WTC11 (cell line): Measurements from ENCODE around the gene FAN1.

Experiments
- AFF4 ChIP-seq: sonication (generic); formaldehyde crosslinking; IDR thresholded peaks from 2 replicates; pipeline ENCODE4 v1.8.1; 2023; ENCODE audit warnings: mild to moderate bottlenecking, missing genetic modification reagents, borderline replicate concordance
- CREB1 ChIP-seq: sonication (generic); formaldehyde crosslinking; IDR thresholded peaks from 2 replicates; pipeline ENCODE4 v1.8.0; 2023; ENCODE audit warnings: mild to moderate bottlenecking, missing genetic modification reagents
- CTCF ChIP-seq: fragments of 200-600 bp; IDR thresholded peaks from 2 replicates; pipeline ENCODE4 v1.8.0; 2022; ENCODE audit warnings: antibody characterized with exemption
- E2F4 ChIP-seq: sonication (generic); formaldehyde crosslinking; IDR thresholded peaks from 2 replicates; pipeline ENCODE4 v1.8.1; 2022; ENCODE audit warnings: low read depth, mild to moderate bottlenecking, moderate library complexity, missing genetic modification reagents, borderline replicate concordance
- JUN ChIP-seq: sonication (generic); formaldehyde crosslinking; IDR thresholded peaks from 2 replicates; pipeline ENCODE4 v1.8.0; 2023; ENCODE audit warnings: mild to moderate bottlenecking, missing genetic modification reagents
- MAX ChIP-seq: sonication (generic); formaldehyde crosslinking; IDR thresholded peaks from 2 replicates; pipeline ENCODE4 v1.8.0; 2022; ENCODE audit warnings: mild to moderate bottlenecking, missing genetic modification reagents
- NFYB ChIP-seq: sonication (generic); formaldehyde crosslinking; conservative IDR thresholded peaks from 2 replicates; pipeline ENCODE4 v1.8.0; 2022; ENCODE audit warnings: low read depth, missing genetic modification reagents
- NR3C1 ChIP-seq: sonication (generic); formaldehyde crosslinking; conservative IDR thresholded peaks from 2 replicates; pipeline ENCODE4 v1.8.1; 2023; ENCODE audit warnings: low read depth, mild to moderate bottlenecking, missing genetic modification reagents
- TCF7 ChIP-seq: sonication (generic); formaldehyde crosslinking; IDR thresholded peaks from 2 replicates; pipeline ENCODE4 v1.8.0; 2022; ENCODE audit warnings: mild to moderate bottlenecking, low read depth, missing genetic modification reagents, moderate library complexity
- USF1 ChIP-seq: sonication (generic); formaldehyde crosslinking; IDR thresholded peaks from 2 replicates; pipeline ENCODE4 v1.8.0; 2022; ENCODE audit warnings: mild to moderate bottlenecking, missing genetic modification reagents
- ZMAT4 ChIP-seq: fragments of 250-450 bp; sonication (Bioruptor Pico); IDR thresholded peaks from 2 replicates; pipeline ENCODE4 v1.9.0; 2021; ENCODE audit warnings: mild to moderate bottlenecking
- ZNF232 ChIP-seq: sonication (generic); formaldehyde crosslinking; IDR thresholded peaks from 2 replicates; pipeline ENCODE4 v1.8.0; 2022; ENCODE audit warnings: mild to moderate bottlenecking, missing genetic modification reagents
- TF ChIP-seq, protein P1 (sequence below): fragments of 250-450 bp; sonication (Bioruptor Pico); IDR thresholded peaks from 2 replicates; pipeline ENCODE4 v1.9.0; 2021; ENCODE audit warnings: mild to moderate bottlenecking, borderline replicate concordance

DNA sequence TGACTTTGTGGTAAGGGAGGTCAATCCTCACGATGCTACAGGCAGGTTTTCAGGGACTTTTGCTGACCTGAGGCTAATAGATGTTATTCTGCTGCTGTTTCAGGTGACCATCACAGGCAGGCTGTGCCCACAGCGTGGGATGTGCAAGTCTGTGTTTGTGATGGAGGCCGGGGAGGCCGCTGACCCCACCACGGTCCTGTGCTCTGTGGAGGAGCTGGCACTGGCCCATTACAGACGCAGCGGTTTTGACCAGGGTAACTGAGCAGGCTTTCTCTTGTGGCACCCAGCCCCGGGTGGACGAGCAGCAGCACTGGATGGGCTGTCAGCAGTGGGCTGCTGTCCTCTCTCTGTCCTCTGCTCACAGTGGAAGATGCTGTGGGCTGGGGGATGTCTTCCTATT, 22.0 kb downstream of the FAN1 start:
- TF ChIP-seq USF1 (CRISPR knock-in tag): no peak
- TF ChIP-seq NFYB (CRISPR knock-in tag): no peak
- no peak for TF ChIP-seq CTCF
- TF ChIP-seq AFF4 (CRISPR knock-in tag): no peak
- TF ChIP-seq, protein P1, sequence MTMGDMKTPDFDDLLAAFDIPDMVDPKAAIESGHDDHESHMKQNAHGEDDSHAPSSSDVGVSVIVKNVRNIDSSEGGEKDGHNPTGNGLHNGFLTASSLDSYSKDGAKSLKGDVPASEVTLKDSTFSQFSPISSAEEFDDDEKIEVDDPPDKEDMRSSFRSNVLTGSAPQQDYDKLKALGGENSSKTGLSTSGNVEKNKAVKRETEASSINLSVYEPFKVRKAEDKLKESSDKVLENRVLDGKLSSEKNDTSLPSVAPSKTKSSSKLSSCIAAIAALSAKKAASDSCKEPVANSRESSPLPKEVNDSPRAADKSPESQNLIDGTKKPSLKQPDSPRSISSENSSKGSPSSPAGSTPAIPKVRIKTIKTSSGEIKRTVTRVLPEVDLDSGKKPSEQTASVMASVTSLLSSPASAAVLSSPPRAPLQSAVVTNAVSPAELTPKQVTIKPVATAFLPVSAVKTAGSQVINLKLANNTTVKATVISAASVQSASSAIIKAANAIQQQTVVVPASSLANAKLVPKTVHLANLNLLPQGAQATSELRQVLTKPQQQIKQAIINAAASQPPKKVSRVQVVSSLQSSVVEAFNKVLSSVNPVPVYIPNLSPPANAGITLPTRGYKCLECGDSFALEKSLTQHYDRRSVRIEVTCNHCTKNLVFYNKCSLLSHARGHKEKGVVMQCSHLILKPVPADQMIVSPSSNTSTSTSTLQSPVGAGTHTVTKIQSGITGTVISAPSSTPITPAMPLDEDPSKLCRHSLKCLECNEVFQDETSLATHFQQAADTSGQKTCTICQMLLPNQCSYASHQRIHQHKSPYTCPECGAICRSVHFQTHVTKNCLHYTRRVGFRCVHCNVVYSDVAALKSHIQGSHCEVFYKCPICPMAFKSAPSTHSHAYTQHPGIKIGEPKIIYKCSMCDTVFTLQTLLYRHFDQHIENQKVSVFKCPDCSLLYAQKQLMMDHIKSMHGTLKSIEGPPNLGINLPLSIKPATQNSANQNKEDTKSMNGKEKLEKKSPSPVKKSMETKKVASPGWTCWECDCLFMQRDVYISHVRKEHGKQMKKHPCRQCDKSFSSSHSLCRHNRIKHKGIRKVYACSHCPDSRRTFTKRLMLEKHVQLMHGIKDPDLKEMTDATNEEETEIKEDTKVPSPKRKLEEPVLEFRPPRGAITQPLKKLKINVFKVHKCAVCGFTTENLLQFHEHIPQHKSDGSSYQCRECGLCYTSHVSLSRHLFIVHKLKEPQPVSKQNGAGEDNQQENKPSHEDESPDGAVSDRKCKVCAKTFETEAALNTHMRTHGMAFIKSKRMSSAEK (CRISPR knock-in tag): no peak
- TF ChIP-seq JUN (CRISPR knock-in tag): no peak
- no peak for TF ChIP-seq ZMAT4 (CRISPR knock-in tag)
- TF ChIP-seq NR3C1 (CRISPR knock-in tag): no peak
- no peak for TF ChIP-seq CREB1
- no peak for TF ChIP-seq MAX (CRISPR knock-in tag)
- TF ChIP-seq TCF7 (CRISPR knock-in tag): no peak
- TF ChIP-seq E2F4: no peak
- no peak for TF ChIP-seq ZNF232 (CRISPR knock-in tag)
